H1 (cell line): ENCODE results near the gene FOXB1. TPM values are rescaled to one million over a fixed set of nuclear protein-coding genes. Genes with fewer than 3 reads are reported as not detected.
A peak's percentile ranks its signal among the peaks of the same experiment; 100 is the strongest.

Source experiments
- CTCF ChIA-PET: fragments of 300-600 bp; sonication (Branson Sonifier 250); formaldehyde crosslinking; loops from one replicate; lab custom pipeline; 2021; ENCODE audit not compliant: partially characterized antibody; lab: Charles Lee
- POLR2A ChIA-PET: fragments of 300-600 bp; sonication (Branson Sonifier 250); formaldehyde crosslinking; loops from one replicate; lab custom pipeline; 2021; ENCODE audit warnings: inconsistent platforms; ENCODE audit not compliant: partially characterized antibody; lab: Charles Lee
- DNase-seq, 2 experiments: peaks; one replicate each; pipeline versions ENCODE4 v3.0.0 to v3.0.0-alpha.2; 2010 to 2022; ENCODE audit warnings: low spot score in 2 of 2, low read depth in 1 of 2, mixed read lengths in 1 of 2
- FAIRE-seq: peaks from 2 replicates; lab custom pipeline; 2011; peaks lifted over from hg19 to GRCh38; lab: Jason Lieb, UNC
- H2AFZ ChIP-seq: 2 replicates; pipeline ENCODE4 v1.8.1; 2012; ENCODE audit warnings: low read length, inconsistent platforms
- H2AK5ac ChIP-seq: 2 replicates; pipeline ENCODE4 v1.6.1; 2013; ENCODE audit warnings: low read depth, low read length
- H2BK120ac ChIP-seq: replicated peaks from 2 replicates; pipeline ENCODE3; 2013; ENCODE audit warnings: low read depth, low read length, inconsistent platforms
- H2BK12ac ChIP-seq: 2 replicates; pipeline ENCODE4 v1.6.1; 2013; ENCODE audit warnings: low read depth, low read length
- H2BK15ac ChIP-seq: 2 replicates; pipeline ENCODE4 v1.6.1; 2013; ENCODE audit warnings: low read length
- H2BK20ac ChIP-seq: 2 replicates; pipeline ENCODE4 v1.6.1; 2013; ENCODE audit warnings: low read length
- H2BK5ac ChIP-seq: 2 replicates; pipeline ENCODE4 v1.6.1; 2013; ENCODE audit warnings: low read depth, low read length
- H3K14ac ChIP-seq: 2 replicates; pipeline ENCODE4 v1.6.1; 2013; ENCODE audit warnings: inconsistent platforms; ENCODE audit not compliant: insufficient read length
- H3K18ac ChIP-seq: 2 replicates; pipeline ENCODE4 v1.6.1; 2013; ENCODE audit warnings: low read length; ENCODE audit errors: extremely low read depth
- H3K23ac ChIP-seq: 2 replicates; pipeline ENCODE4 v1.6.1; 2013; ENCODE audit warnings: inconsistent platforms; ENCODE audit not compliant: insufficient read length
- H3K23me2 ChIP-seq: 2 replicates; pipeline ENCODE4 v1.6.1; 2013; ENCODE audit warnings: low read depth, low read length
- H3K27ac ChIP-seq: 2 replicates; pipeline ENCODE4 v1.6.1; 2011; ENCODE audit warnings: low read depth, low read length, inconsistent platforms
- H3K27me3 ChIP-seq, 4 experiments: replicated peaks in 1 of 4; 1 replicate in 1 of 4; 2 replicates in 3 of 4; pipeline versions ENCODE4 v1.6.1 to v1.8.1; 2011 to 2013; ENCODE audit warnings: low read length in 3 of 4, mild to moderate bottlenecking in 3 of 4, inconsistent platforms in 2 of 4, mixed read lengths in 2 of 4, moderate library complexity in 1 of 4; ENCODE audit not compliant: control insufficient read depth in 3 of 4, insufficient read depth in 3 of 4; ENCODE audit errors: extremely low read depth in 1 of 4
- H3K36me3 ChIP-seq, 4 experiments: 2 replicates each; pipeline versions ENCODE4 v1.6.1 to v1.8.1; 2011 to 2013; ENCODE audit warnings: mild to moderate bottlenecking in 4 of 4, low read length in 3 of 4, moderate library complexity in 2 of 4, control low read depth in 1 of 4, inconsistent platforms in 1 of 4; ENCODE audit not compliant: insufficient read depth in 4 of 4, control insufficient read depth in 2 of 4
- H3K4ac ChIP-seq: replicated peaks from 2 replicates; pipeline ENCODE3; 2013; ENCODE audit warnings: low read length, low read depth, mixed read lengths, inconsistent platforms; ENCODE audit not compliant: insufficient read length
- H3K4me1 ChIP-seq, 4 experiments: replicated peaks in 1 of 4; 1 replicate in 1 of 4; 2 replicates in 3 of 4; pipeline versions ENCODE4 v1.6.1 to v1.8.1; 2011 to 2013; ENCODE audit warnings: low read length in 3 of 4, inconsistent platforms in 2 of 4, mixed read lengths in 1 of 4; ENCODE audit not compliant: insufficient read depth in 4 of 4, control insufficient read depth in 3 of 4
- H3K4me2 ChIP-seq, 2 experiments: 2 replicates each; pipeline versions ENCODE4 v1.6.1 to v1.8.1; 2011 to 2013; ENCODE audit warnings: low read depth in 2 of 2, low read length in 2 of 2, control low read depth in 1 of 2, inconsistent platforms in 1 of 2, mild to moderate bottlenecking in 1 of 2; ENCODE audit not compliant: insufficient read depth in 1 of 2
- H3K4me3 ChIP-seq, 4 experiments: fragments of 200-600, 300-600 bp in 1 of 4; sonication (generic), shearing (Covaris generic), sonication (Bioruptor Twin) in 1 of 4; 2 replicates each; pipeline versions ENCODE4 v1.5.1 to v1.8.1; 2011 to 2016; ENCODE audit warnings: low read length in 4 of 4, low read depth in 3 of 4, control low read depth in 2 of 4, inconsistent platforms in 2 of 4, mild to moderate bottlenecking in 2 of 4, mixed read lengths in 1 of 4, moderate library complexity in 1 of 4; ENCODE audit not compliant: insufficient read depth in 2 of 4; ENCODE audit errors: extremely low read depth in 1 of 4
- H3K56ac ChIP-seq: replicated peaks from 2 replicates; pipeline ENCODE3; 2013; ENCODE audit warnings: low read depth, mild to moderate bottlenecking, mixed read lengths, low read length, inconsistent platforms; ENCODE audit not compliant: insufficient read length
- H3K79me1 ChIP-seq: 2 replicates; pipeline ENCODE4 v1.6.1; 2013; ENCODE audit warnings: low read depth, low read length, control low read depth
- H3K79me2 ChIP-seq, 2 experiments: 2 replicates each; pipeline versions ENCODE4 v1.6.1 to v1.8.1; 2012 to 2013; ENCODE audit warnings: low read length in 2 of 2, mild to moderate bottlenecking in 2 of 2, inconsistent platforms in 1 of 2; ENCODE audit not compliant: insufficient read depth in 2 of 2, control insufficient read depth in 1 of 2
- H3K9ac ChIP-seq, 4 experiments: replicated peaks in 1 of 4; 1 replicate in 1 of 4; 2 replicates in 3 of 4; pipeline versions ENCODE4 v1.6.1 to v1.8.1; 2011 to 2013; ENCODE audit warnings: low read depth in 3 of 4, low read length in 3 of 4, control low read depth in 2 of 4, mild to moderate bottlenecking in 2 of 4, moderate library complexity in 2 of 4, inconsistent platforms in 1 of 4; ENCODE audit errors: extremely low read depth in 1 of 4
- H3K9me3 ChIP-seq, 2 experiments: 2 replicates each; pipeline versions ENCODE4 v1.6.1 to v1.8.1; 2012 to 2013; ENCODE audit warnings: mild to moderate bottlenecking in 2 of 2, moderate library complexity in 2 of 2, control low read depth in 1 of 2, inconsistent platforms in 1 of 2, low read depth in 1 of 2, low read length in 1 of 2, mixed read lengths in 1 of 2; ENCODE audit not compliant: insufficient read depth in 2 of 2
- H4K20me1 ChIP-seq, 2 experiments: replicated peaks in 1 of 2; 2 replicates each; pipeline versions ENCODE3 to v1.8.1; 2011 to 2013; ENCODE audit warnings: inconsistent platforms in 2 of 2, low read length in 2 of 2, mild to moderate bottlenecking in 1 of 2; ENCODE audit not compliant: insufficient read depth in 2 of 2, control insufficient read depth in 1 of 2
- H4K5ac ChIP-seq: 2 replicates; pipeline ENCODE4 v1.6.1; 2013; ENCODE audit warnings: low read length, low read depth, mixed read lengths, inconsistent platforms; ENCODE audit not compliant: insufficient read length
- H4K8ac ChIP-seq: 2 replicates; pipeline ENCODE4 v1.8.0; 2013; ENCODE audit warnings: mild to moderate bottlenecking, moderate library complexity, low read length, inconsistent platforms; ENCODE audit not compliant: insufficient read depth; ENCODE audit errors: extremely low read depth
- H4K91ac ChIP-seq: replicated peaks from 2 replicates; pipeline ENCODE3; 2013; ENCODE audit warnings: low read length, mixed read lengths, inconsistent platforms; ENCODE audit not compliant: insufficient read length
- CTBP2 ChIP-seq: IDR thresholded peaks from 2 replicates; pipeline ENCODE4 v1.7.0; 2011; ENCODE audit warnings: borderline replicate concordance, mild to moderate bottlenecking, moderate library complexity, mixed read lengths, low read length; ENCODE audit not compliant: insufficient read depth, insufficient read length
- EP300 ChIP-seq, 2 experiments: IDR thresholded peaks; 1 replicate in 1 of 2; 2 replicates in 1 of 2; pipeline ENCODE4 v1.6.1; 2011 to 2012; ENCODE audit warnings: low read depth in 2 of 2, low read length in 2 of 2, mild to moderate bottlenecking in 2 of 2, borderline replicate concordance in 1 of 2, inconsistent platforms in 1 of 2, moderate library complexity in 1 of 2
- EZH2 ChIP-seq: fragments of 200-600 bp; sonication (generic); IDR thresholded peaks from 2 replicates; pipeline ENCODE4 v1.7.1; 2012; ENCODE audit warnings: low read depth, mild to moderate bottlenecking, moderate library complexity, low read length, inconsistent platforms; ENCODE audit not compliant: severe bottlenecking
- HDAC2 ChIP-seq, 2 experiments: fragments of 300-600 bp in 1 of 2; sonication (generic) in 1 of 2; IDR thresholded peaks; 2 replicates each; pipeline ENCODE4 v1.6.1; 2011 to 2012; ENCODE audit warnings: low read depth in 2 of 2, low read length in 2 of 2, mild to moderate bottlenecking in 2 of 2, moderate library complexity in 2 of 2, borderline replicate concordance in 1 of 2, inconsistent platforms in 1 of 2
- MAX ChIP-seq: IDR thresholded peaks from 2 replicates; pipeline ENCODE4 v1.6.1; 2012; ENCODE audit warnings: inconsistent platforms
- POLR2A ChIP-seq, 2 experiments: IDR thresholded peaks; 1 replicate in 1 of 2; 2 replicates in 1 of 2; pipeline ENCODE4 v1.6.1; 2011; ENCODE audit warnings: low read depth in 2 of 2, low read length in 2 of 2, mild to moderate bottlenecking in 2 of 2; ENCODE audit errors: control extremely low read depth in 1 of 2
- RXRA ChIP-seq: IDR thresholded peaks from 2 replicates; pipeline ENCODE4 v1.6.1; 2011; ENCODE audit warnings: low read depth, mild to moderate bottlenecking, low read length, moderate library complexity; ENCODE audit not compliant: insufficient read depth
- WGBS, 2 experiments: shearing (Covaris generic) in 1 of 2; methylation state at CpG; one replicate each; pipeline versions ENCODE4 v1.1.6 to v1.1.7; 2013 to 2015; ENCODE audit warnings: low lambda C conversion rate in 2 of 2, mixed read lengths in 2 of 2, inconsistent platforms in 1 of 2, low coverage in 1 of 2, missing lambda C conversion rate in 1 of 2; ENCODE audit not compliant: insufficient replicate concordance in 2 of 2, insufficient coverage in 1 of 2, insufficient read length in 1 of 2; ENCODE audit errors: extremely low coverage in 1 of 2, missing lambda C conversion rate in 1 of 2; 5-methylcytosine and 5-hydroxymethylcytosine counted together
- polyA plus RNA-seq, 7 experiments: library from polyadenylated mRNA; depleted of rRNA in 3 of 7; stranded (reverse) in 5 of 7; unstranded in 2 of 7; fragments of >200 nt in 5 of 7; fragments of 200-250 nt in 2 of 7; gene quantifications; 1 replicate in 5 of 7; 2 replicates in 1 of 7; 4 replicates in 1 of 7; pipeline versions ENCODE4 v1.2.1 to v1.2.3, GENCODE V29; 2011 to 2013; ENCODE audit warnings: missing spikeins in 2 of 7, mixed read lengths in 2 of 7
- total RNA-seq: library from RNA; stranded (reverse); fragmentation: NEBNext Ultra II Directional; extraction: Animal tissue kit (Norgen Biotek cat#: 25700); gene quantifications from 2 replicates; pipeline ENCODE4 v1.2.1, GENCODE V29; 2021

Gene FOXB1
- total and polyA plus RNA-seq, 2 of the 8 experiments (the other 6 are each of a cell fraction or from before 2014, with no cell fraction given), result 0.92 to 1.5 TPM

- Histone ChIP-seq H3K23me2 (peaks cover 48% of the 10 kb centered on the region), H3K23ac (no peak overlapping the region), H3K56ac (no peak overlapping the region), H3K36me3 (no peaks in the 10 kb centered on the region), H2BK120ac (no peak overlapping the region), H2BK5ac (peak overlapping the region; percentile 19; the same call in 1 of the 2 replicates), H2AFZ (no peak overlapping the region), H3K4ac (no peak overlapping the region), H4K91ac (peak overlapping the region; percentile 36), H3K9me3 (no peaks in the 10 kb centered on the region), H3K79me2 (peaks cover 0 to 11% of the 10 kb centered on the region in 2 experiments; a peak in 1 of 4 replicates), H2AK5ac (no peak overlapping the region), H4K5ac (peak overlapping the region; percentile 49), H2BK20ac (no peak overlapping the region), H2BK15ac (no peak overlapping the region), H4K20me1 (peaks cover 0 to 2% of the 10 kb centered on the region in 2 experiments), H2BK12ac (peak overlapping the region; percentile 51), H3K4me2 (peak overlapping the region; percentile 98 to 100), H3K27ac (no peak overlapping the region), H4K8ac (no peak overlapping the region), H3K4me3 (peak overlapping the region; percentile 24 to 63 (median 58); a peak in 5 of 8 replicates), H3K4me1 (peaks cover 19 to 47% (median 23%) of the 10 kb centered on the region in 4 experiments; a peak in 6 of 7 replicates), H3K9ac (no peak overlapping the region), H3K18ac (peak overlapping the region; percentile 48; the same call in 1 of the 2 replicates), H3K79me1 (no peaks in the 10 kb centered on the region), H3K27me3 (peaks cover 17 to 69% (median 49%) of the 10 kb centered on the region in 4 experiments; a peak in 6 of 7 replicates), H3K14ac (no peak overlapping the region)
- no peak for TF ChIP-seq HDAC2 (IDR thresholded peaks at IDR 0.05; ENCODE audit: borderline replicate concordance in 1 of 2, low read depth in 2 of 2, low read length in 2 of 2)
- TF ChIP-seq EZH2, result no peak
- TF ChIP-seq POLR2A (IDR thresholded peaks at IDR 0.05; ENCODE audit: control extremely low read depth in 1 of 2, low read depth in 2 of 2, low read length in 2 of 2), result no peak
- no peak for TF ChIP-seq MAX
- TF ChIP-seq RXRA, result no peak
- TF ChIP-seq EP300 (IDR thresholded peaks at IDR 0.05; ENCODE audit: borderline replicate concordance in 1 of 2, low read depth in 2 of 2, low read length in 2 of 2), result no peak
- no peak for TF ChIP-seq CTBP2
- ChIA-PET CTCF (interaction anchor here (1.1 to 2.2 kb wide), 5 partner anchors 8 to 190 kb away, joined by 3 to 5 read pairs (median 4); no protein-coding TSS in a partner anchor), POLR2A (interaction anchor here (0.7 to 1.2 kb wide), 4 partner anchors 10 to 81 kb away, joined by 3 to 4 read pairs (median 4); no protein-coding TSS in a partner anchor)
- 1% methylated on average over 8 of the region's 8 CpGs; no CpG with 5 or more reads in 1 of the 2 experiments for WGBS, 2 experiments
- FAIRE-seq (no peak), DNase-seq (no peak)
These were observed 5.7 kb upstream of the FOXB1 start for GRCh38 chr15:59998305-59998949.
